Esophagus squamous epithelium (tissue), 5 donors: ENCODE data around the gene EDN2. TPM values are rescaled to one million over a fixed set of nuclear protein-coding genes. Genes with fewer than 3 reads are reported as not detected.

Experiments used
- DNase-seq: peaks from one replicate; lab custom pipeline; 2025; lab: John Stamatoyannopoulos, UW
- H3K27ac ChIP-seq, 4 donors: fragments of 200-600 bp; sonication (generic); one replicate each; pipeline ENCODE4 v1.5.1; 2016 to 2019; ENCODE audit warnings: mild to moderate bottlenecking in 1 of 4
- H3K27me3 ChIP-seq, 4 donors: fragments of 200-600 bp; sonication (generic); 1 replicate in 3 of 4; 2 replicates in 1 of 4; pipeline versions ENCODE4 v1.5.1 to v1.6.0; 2017 to 2021; ENCODE audit warnings: antibody characterized with exemption in 1 of 4
- H3K36me3 ChIP-seq, 3 donors: fragments of 200-600 bp; sonication (generic); one replicate each; pipeline ENCODE4 v1.5.1; 2016 to 2019
- H3K4me1 ChIP-seq, 3 donors: fragments of 200-600 bp; sonication (generic); one replicate each; pipeline ENCODE4 v1.5.1; 2017 to 2019
- H3K4me3 ChIP-seq, 4 donors: fragments of 200-600 bp; sonication (generic); 1 replicate in 3 of 4; 2 replicates in 1 of 4; pipeline ENCODE4 v1.5.1; 2016 to 2019; ENCODE audit warnings: mild to moderate bottlenecking in 2 of 4, moderate library complexity in 1 of 4
- H3K9me3 ChIP-seq, 3 donors: fragments of 200-600 bp; sonication (generic); one replicate each; pipeline ENCODE4 v1.5.1; 2016 to 2019
- CTCF ChIP-seq, 6 experiments: fragments of 450-650 bp in 4 of 6; fragments of 200-600 bp in 2 of 6; sonication (generic) in 2 of 6; IDR thresholded peaks; one replicate each; pipeline ENCODE4 v1.5.1; 2016 to 2019; ENCODE audit warnings: antibody characterized with exemption in 6 of 6, mild to moderate bottlenecking in 4 of 6, moderate library complexity in 4 of 6
- POLR2A ChIP-seq, 4 donors: fragments of 450-650 bp; IDR thresholded peaks; one replicate each; pipeline ENCODE4 v1.6.1; 2017; ENCODE audit warnings: antibody characterized with exemption in 4 of 4, mild to moderate bottlenecking in 4 of 4, moderate library complexity in 3 of 4
- WGBS, 2 donors: methylation state at CpG; one replicate each; pipeline ENCODE4 v1.1.5; 2018; 5-methylcytosine and 5-hydroxymethylcytosine counted together
- intact Hi-C: fragments of 100-400 bp; cut with DNase I; formaldehyde crosslinking; loops from one replicate; pipeline ENCODE4 v1.15.0; 2022
- total RNA-seq, 4 donors: library from RNA; depleted of rRNA; stranded (reverse); fragments of >200 nt; gene quantifications; one replicate each; pipeline ENCODE4 v1.1.0, GENCODE V29; 2016
- donor health status: DM: yes; HTN: yes; CAD: no.

Gene EDN2
- total RNA-seq, 4 donors from 2014 or later: 0.35 to 18.3 (median 1.4) TPM

GRCh38 chr1:41514381-41514780, 29.9 kb upstream of the EDN2 start:
- Histone ChIP-seq H3K27me3 (no peaks in the 10 kb centered on the region), H3K27ac (no peak overlapping the region), H3K36me3 (peaks cover 0 to 34% (median 0%) of the 10 kb centered on the region in 3 donors), H3K9me3 (no peaks in the 10 kb centered on the region), H3K4me1 (peaks cover 9 to 23% (median 13%) of the 10 kb centered on the region in 3 donors), H3K4me3 (no peak overlapping the region)
- no peak for TF ChIP-seq POLR2A (IDR thresholded peaks at IDR 0.05)
- TF ChIP-seq CTCF (IDR thresholded peaks at IDR 0.05): no peak
- 64 to 84% methylated on average over 2 to 5 of the region's 8 CpGs for WGBS, 2 donors
- intact Hi-C loops: no loop called here
- no peak for DNase-seq

DNA sequence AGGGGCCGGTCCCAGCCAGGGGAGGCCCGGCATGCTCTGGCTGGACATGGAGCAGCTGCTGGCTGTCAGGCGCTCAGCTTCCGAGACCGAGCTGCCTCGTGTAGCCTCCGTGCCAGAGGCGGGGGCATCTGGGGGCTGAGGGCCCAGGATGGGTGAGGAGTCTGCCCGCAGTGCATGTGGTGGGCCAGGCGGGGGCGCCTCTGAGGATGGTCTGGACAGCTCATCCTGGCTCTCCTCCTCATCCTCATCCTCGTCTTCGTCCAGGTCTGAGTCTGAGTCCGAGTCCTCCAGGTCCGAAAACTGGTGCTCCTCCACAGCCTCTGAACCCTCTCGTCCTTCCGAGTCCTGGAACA, 28.9 kb upstream of the EDN2 start:
- H3K4me1 ChIP-seq: peaks cover 9 to 23% (median 13%) of the 10 kb centered on the region in 3 donors
- no peak overlapping the region for H3K27ac ChIP-seq
- H3K9me3 ChIP-seq: no peaks in the 10 kb centered on the region
- no peaks in the 10 kb centered on the region for H3K27me3 ChIP-seq
- DNase-seq: no peak
- H3K4me3 ChIP-seq: no peak overlapping the region
- H3K36me3 ChIP-seq: peaks cover 0 to 34% (median 0%) of the 10 kb centered on the region in 3 donors
- intact Hi-C loops: no loop called here
- TF ChIP-seq POLR2A (IDR thresholded peaks at IDR 0.05): no peak
- TF ChIP-seq CTCF (IDR thresholded peaks at IDR 0.05): peak in 1 of 6 experiments; percentile 38
- 85% methylated on average over 7 of the region's 17 CpGs; no CpG with 5 or more reads in 1 of the 2 donors for WGBS, 2 donors

DNA sequence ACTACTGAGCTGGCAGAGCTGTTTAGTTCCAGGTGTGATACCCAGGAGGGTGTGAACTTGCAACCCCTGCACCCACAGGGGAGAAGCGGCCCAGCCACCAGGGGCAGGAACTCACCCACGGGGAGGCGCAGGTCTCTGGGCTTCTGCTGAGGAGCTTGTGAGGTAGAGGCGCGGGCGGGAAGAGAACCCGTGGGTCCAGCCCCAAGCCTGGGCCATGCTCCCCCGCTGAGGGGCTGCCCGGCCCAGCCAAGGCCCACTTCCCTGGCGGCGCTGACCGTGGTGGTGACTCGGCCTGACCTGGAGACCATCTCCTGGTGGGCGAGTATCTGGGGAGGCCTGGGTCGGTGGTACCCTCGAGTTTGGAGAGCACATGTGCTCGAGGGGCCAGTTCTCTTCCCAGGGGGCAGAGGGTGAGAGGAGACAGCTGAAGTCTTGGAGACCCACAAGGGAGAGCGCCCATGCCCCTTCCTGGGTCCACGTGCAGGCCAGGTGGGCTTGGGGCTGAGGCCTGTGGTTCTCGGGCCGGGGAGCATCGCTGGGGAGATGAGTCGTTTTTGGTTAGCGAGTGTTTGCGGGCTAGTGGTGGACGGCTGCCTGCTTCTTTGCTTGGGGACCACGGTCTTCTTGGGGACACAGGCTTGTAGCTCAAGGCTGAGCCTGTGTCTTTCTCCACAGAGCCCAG, 28.4 kb upstream of the EDN2 start:
- no peak for TF ChIP-seq CTCF (IDR thresholded peaks at IDR 0.05)
- TF ChIP-seq POLR2A (IDR thresholded peaks at IDR 0.05): no peak
- DNase-seq: no peak
- Histone ChIP-seq H3K9me3 (no peaks in the 10 kb centered on the region), H3K4me3 (no peak overlapping the region), H3K36me3 (peaks cover 0 to 34% (median 0%) of the 10 kb centered on the region in 3 donors), H3K27ac (no peak overlapping the region), H3K27me3 (no peaks in the 10 kb centered on the region), H3K4me1 (peaks cover 9 to 23% (median 13%) of the 10 kb centered on the region in 3 donors)
- intact Hi-C loops: no loop called here
- WGBS, 2 donors: 96% methylated on average over 14 of the region's 27 CpGs; no CpG with 5 or more reads in 1 of the 2 donors

GRCh38 chr1:41511239-41511540, 26.7 kb upstream of the EDN2 start:
- no peaks in the 10 kb centered on the region for H3K27me3 ChIP-seq
- WGBS, 2 donors: 81 to 84% methylated on average over 5 to 6 of the region's 7 CpGs
- peaks cover 0 to 34% (median 0%) of the 10 kb centered on the region in 3 donors for H3K36me3 ChIP-seq
- peaks cover 3 to 12% (median 6%) of the 10 kb centered on the region in 3 donors for H3K4me1 ChIP-seq
- DNase-seq: no peak
- H3K4me3 ChIP-seq: no peak overlapping the region
- intact Hi-C loops: no loop called here
- H3K27ac ChIP-seq: no peak overlapping the region
- H3K9me3 ChIP-seq: no peaks in the 10 kb centered on the region
- TF ChIP-seq POLR2A (IDR thresholded peaks at IDR 0.05): no peak

DNA sequence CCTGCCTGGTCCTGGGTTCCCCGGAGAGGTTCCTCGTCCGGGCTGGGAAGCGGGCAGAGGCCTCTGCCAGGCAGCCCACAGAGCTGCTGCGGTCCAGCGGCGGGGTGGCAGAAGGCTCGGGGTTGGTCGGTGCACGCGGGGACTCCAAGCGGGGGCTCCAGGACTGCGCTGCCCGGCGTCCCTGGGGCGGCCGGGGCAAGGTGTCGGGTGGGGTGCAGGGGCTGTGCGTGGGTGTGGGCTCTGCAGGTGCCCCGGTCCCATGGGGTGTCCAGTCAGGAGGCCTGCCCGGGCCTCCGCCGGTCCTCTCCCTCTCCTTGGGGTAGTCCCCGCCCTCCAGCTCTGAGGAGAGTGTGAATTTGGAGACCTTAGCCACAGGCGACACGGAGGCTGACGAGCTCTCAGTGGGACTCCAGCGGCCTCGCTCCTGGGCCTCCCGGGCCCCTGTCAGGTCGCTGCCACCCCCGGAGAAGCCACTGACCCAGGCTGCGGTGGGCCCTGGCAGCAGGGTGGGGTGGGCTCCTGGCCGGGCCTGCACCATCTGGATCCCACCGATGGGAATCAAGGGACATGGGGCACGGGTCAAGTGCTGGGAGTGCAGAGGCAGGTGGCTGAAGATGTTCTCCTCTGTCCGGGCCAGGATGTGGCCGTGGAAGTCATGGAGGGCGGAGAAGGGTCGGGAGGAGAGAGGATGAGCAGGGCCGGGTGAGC, 26.2 kb upstream of the EDN2 start:
- 93 to 100% methylated on average over 6 of the region's 41 CpGs for WGBS, 2 donors
- no peaks in the 10 kb centered on the region for H3K27me3 ChIP-seq
- H3K36me3 ChIP-seq: peaks cover 0 to 34% (median 0%) of the 10 kb centered on the region in 3 donors
- H3K4me1 ChIP-seq: peaks cover 0 to 7% (median 3%) of the 10 kb centered on the region in 3 donors
- H3K9me3 ChIP-seq: no peaks in the 10 kb centered on the region
- no peak for TF ChIP-seq CTCF (IDR thresholded peaks at IDR 0.05)
- no peak for TF ChIP-seq POLR2A (IDR thresholded peaks at IDR 0.05)
- no peak overlapping the region for H3K4me3 ChIP-seq
- DNase-seq: no peak
- intact Hi-C loops: no loop called here
- no peak overlapping the region for H3K27ac ChIP-seq
